Natural killer cell treated with Interleukin-12 subunit alpha and Interleukin-12 subunit beta and Interleukin-15 and Interleukin-18, amount 100 ng/mL, for 72 hours (primary cell): ENCODE results near the gene NANOG. TPM values are rescaled to one million over a fixed set of nuclear protein-coding genes. Genes with fewer than 3 reads are reported as not detected.

Experiments used
- total RNA-seq, 2 donors: library from RNA; stranded (reverse); gene quantifications; one replicate each; pipeline ENCODE4 v1.2.3, GENCODE V29; 2022

Gene NANOG
- total RNA-seq, 2 donors from 2014 or later, result not detected

Other genes starting within 250 kb of the NANOG start
- gene APOBEC1, start 123.5 kb upstream of the NANOG start, total RNA-seq, result not detected
- gene GDF3, start 93.6 kb upstream of the NANOG start, total RNA-seq, result not detected
- gene DPPA3, start 78.0 kb upstream of the NANOG start, total RNA-seq, result not detected
- gene CLEC4C, start 42.0 kb upstream of the NANOG start, total RNA-seq, result not detected
- gene NANOGNB, start 24.2 kb upstream of the NANOG start, total RNA-seq, result not detected
- gene SLC2A14, start 83.5 kb downstream of the NANOG start, total RNA-seq, result 10 to 100 TPM in 1 of 2 donors, not detected in 1; 10.3 TPM
- 100 to 1,000 TPM; 250 to 356 TPM for gene SLC2A3, start 146.8 kb downstream of the NANOG start, total RNA-seq
- 10 to 100 TPM; 16.2 to 17.2 TPM for gene FOXJ2, start 243.3 kb downstream of the NANOG start, total RNA-seq